Muscle layer of colon (tissue), 2 donors: ENCODE measurements around the gene MED8.

Source experiments
- H3K27ac ChIP-seq: one replicate; pipeline ENCODE4 v1.7.0; 2013; ENCODE audit warnings: low read depth, mild to moderate bottlenecking, low read length, moderate library complexity
- H3K27me3 ChIP-seq, 2 donors: one replicate each; pipeline ENCODE4 v1.7.0; 2013; ENCODE audit warnings: low read length in 2 of 2, mild to moderate bottlenecking in 2 of 2; ENCODE audit not compliant: insufficient read depth in 2 of 2, control insufficient read depth in 1 of 2
- H3K36me3 ChIP-seq: one replicate; pipeline ENCODE4 v1.7.0; 2013; ENCODE audit warnings: mild to moderate bottlenecking, low read length; ENCODE audit not compliant: insufficient read depth
- H3K4me1 ChIP-seq: one replicate; pipeline ENCODE4 v1.7.0; 2013; ENCODE audit warnings: mild to moderate bottlenecking, low read length; ENCODE audit not compliant: insufficient read depth
- H3K4me3 ChIP-seq, 2 donors: one replicate each; pipeline ENCODE4 v1.7.0; 2013; ENCODE audit warnings: low read length in 2 of 2, low read depth in 1 of 2, mild to moderate bottlenecking in 1 of 2, moderate library complexity in 1 of 2
- H3K9ac ChIP-seq: one replicate; pipeline ENCODE4 v1.7.0; 2013; ENCODE audit warnings: low read length
- H3K9me3 ChIP-seq: one replicate; pipeline ENCODE4 v1.7.0; 2013; ENCODE audit warnings: mild to moderate bottlenecking, low read length
- donor health status: abdominal sarcoma.
- donor health status: Adenocarcinoma of cecum.

MED8 gene

DNA sequence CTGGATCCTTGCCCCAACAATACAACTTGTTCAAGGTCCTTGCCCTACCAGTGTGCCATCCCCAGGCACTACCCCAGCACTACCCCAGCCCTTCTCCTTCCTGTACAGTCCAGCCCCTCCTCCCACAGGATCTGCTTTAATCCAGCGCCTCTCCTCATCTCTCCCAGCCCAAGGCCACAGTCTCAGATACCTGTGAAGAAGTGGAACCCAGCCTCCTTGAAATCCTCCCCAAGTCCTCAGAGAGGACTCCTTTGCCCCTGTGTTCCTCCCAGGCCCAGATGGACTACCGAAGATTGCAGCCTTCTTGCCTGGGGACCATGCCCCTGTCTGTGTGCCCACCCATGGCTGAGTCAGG is 37.3 kb downstream of the MED8 start:
- no peaks in the 10 kb centered on the region for H3K27me3 ChIP-seq
- no peak overlapping the region for H3K27ac ChIP-seq
- H3K9ac ChIP-seq, result no peak overlapping the region
- H3K36me3 ChIP-seq, result no peaks in the 10 kb centered on the region
- no peaks in the 10 kb centered on the region for H3K9me3 ChIP-seq
- H3K4me1 ChIP-seq, result peaks cover 12% of the 10 kb centered on the region
- H3K4me3 ChIP-seq, result no peak overlapping the region

GRCh38 chr1:43351421-43352350 is 37.9 kb downstream of the MED8 start:
- H3K9ac ChIP-seq, result no peak overlapping the region
- no peaks in the 10 kb centered on the region for H3K36me3 ChIP-seq
- H3K9me3 ChIP-seq, result no peaks in the 10 kb centered on the region
- H3K4me1 ChIP-seq, result peaks cover 12% of the 10 kb centered on the region
- H3K27ac ChIP-seq, result no peak overlapping the region
- no peaks in the 10 kb centered on the region for H3K27me3 ChIP-seq
- no peak overlapping the region for H3K4me3 ChIP-seq

- Histone ChIP-seq H3K4me1 (peaks cover 12% of the 10 kb centered on the region), H3K9me3 (no peaks in the 10 kb centered on the region), H3K27ac (no peak overlapping the region), H3K36me3 (no peaks in the 10 kb centered on the region), H3K4me3 (no peak overlapping the region), H3K9ac (no peak overlapping the region), H3K27me3 (no peaks in the 10 kb centered on the region)
These were observed 38.6 kb downstream of the MED8 start for GRCh38 chr1:43350976-43351375.

GRCh38 chr1:43349594-43350306 is 39.9 kb downstream of the MED8 start:
- no peaks in the 10 kb centered on the region for H3K9me3 ChIP-seq
- H3K27me3 ChIP-seq, result no peaks in the 10 kb centered on the region
- peaks cover 12% of the 10 kb centered on the region for H3K4me1 ChIP-seq
- H3K36me3 ChIP-seq, result no peaks in the 10 kb centered on the region
- H3K9ac ChIP-seq, result peak overlapping the region; percentile 45
- peak overlapping the region; percentile 6 to 60 for H3K4me3 ChIP-seq
- H3K27ac ChIP-seq, result peak overlapping the region; percentile 74

DNA sequence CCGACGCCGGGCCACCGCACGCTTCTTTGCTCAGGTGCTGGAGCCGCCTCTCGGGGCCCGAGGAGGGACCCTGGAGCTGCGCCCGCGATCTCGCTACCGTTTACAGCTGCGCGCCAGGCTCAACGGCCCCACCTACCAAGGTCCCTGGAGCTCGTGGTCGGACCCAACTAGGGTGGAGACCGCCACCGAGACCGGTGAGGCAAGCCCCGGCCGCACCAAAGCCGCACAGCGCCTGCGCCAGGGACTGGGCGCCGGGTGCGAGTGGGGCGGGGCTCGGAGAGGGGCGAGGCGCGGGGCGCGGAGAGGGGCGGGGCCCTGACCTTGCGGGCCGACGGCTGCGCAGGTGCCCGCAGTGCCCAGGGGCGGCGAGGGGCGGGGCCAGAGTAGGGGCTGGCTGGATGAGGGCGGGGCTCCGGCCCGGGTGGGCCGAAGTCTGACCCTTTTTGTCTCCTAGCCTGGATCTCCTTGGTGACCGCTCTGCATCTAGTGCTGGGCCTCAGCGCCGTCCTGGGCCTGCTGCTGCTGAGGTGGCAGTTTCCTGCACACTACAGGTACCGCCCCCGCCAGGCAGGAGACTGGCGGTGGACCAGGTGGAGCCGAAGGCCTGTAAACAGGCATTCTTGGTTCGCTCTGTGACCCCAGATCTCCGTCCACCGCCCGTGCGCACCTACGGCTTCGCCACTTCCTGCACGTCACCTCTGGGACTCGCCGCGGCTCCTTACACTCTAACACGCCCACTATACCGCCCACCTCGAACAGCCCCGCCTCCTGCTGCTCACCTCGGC is 40.6 kb downstream of the MED8 start:
- H3K36me3 ChIP-seq, result no peaks in the 10 kb centered on the region
- peak overlapping the region; percentile 74 for H3K27ac ChIP-seq
- H3K27me3 ChIP-seq, result no peaks in the 10 kb centered on the region
- H3K9me3 ChIP-seq, result no peaks in the 10 kb centered on the region
- H3K9ac ChIP-seq, result peak overlapping the region; percentile 45
- peak overlapping the region; percentile 60 for H3K4me3 ChIP-seq
- H3K4me1 ChIP-seq, result peaks cover 12% of the 10 kb centered on the region

- peaks cover 12% of the 10 kb centered on the region for H3K4me1 ChIP-seq
- no peak overlapping the region for H3K9ac ChIP-seq
- H3K4me3 ChIP-seq, result peak overlapping the region; percentile 60
- peak overlapping the region; percentile 74 for H3K27ac ChIP-seq
- H3K27me3 ChIP-seq, result no peaks in the 10 kb centered on the region
- H3K36me3 ChIP-seq, result no peaks in the 10 kb centered on the region
- H3K9me3 ChIP-seq, result no peaks in the 10 kb centered on the region
These were observed 41.2 kb downstream of the MED8 start for GRCh38 chr1:43348343-43348808.

- Histone ChIP-seq H3K9me3 (no peaks in the 10 kb centered on the region), H3K4me1 (peaks cover 12% of the 10 kb centered on the region), H3K36me3 (no peaks in the 10 kb centered on the region), H3K27ac (no peak overlapping the region), H3K9ac (no peak overlapping the region), H3K4me3 (no peak overlapping the region), H3K27me3 (no peaks in the 10 kb centered on the region)
These were observed 43.0 kb downstream of the MED8 start for GRCh38 chr1:43346636-43347035.

GRCh38 chr1:43345120-43345519 is 44.5 kb downstream of the MED8 start:
- Histone ChIP-seq H3K9me3 (no peaks in the 10 kb centered on the region), H3K36me3 (no peaks in the 10 kb centered on the region), H3K4me1 (peaks cover 8% of the 10 kb centered on the region), H3K27me3 (no peaks in the 10 kb centered on the region), H3K4me3 (no peak overlapping the region), H3K9ac (no peak overlapping the region), H3K27ac (no peak overlapping the region)

GRCh38 chr1:43344267-43344850 is 45.2 kb downstream of the MED8 start:
- Histone ChIP-seq H3K4me3 (no peak overlapping the region), H3K27ac (no peak overlapping the region), H3K9ac (no peak overlapping the region), H3K9me3 (no peaks in the 10 kb centered on the region), H3K4me1 (peaks cover under 1% of the 10 kb centered on the region), H3K36me3 (no peaks in the 10 kb centered on the region), H3K27me3 (no peaks in the 10 kb centered on the region)

DNA sequence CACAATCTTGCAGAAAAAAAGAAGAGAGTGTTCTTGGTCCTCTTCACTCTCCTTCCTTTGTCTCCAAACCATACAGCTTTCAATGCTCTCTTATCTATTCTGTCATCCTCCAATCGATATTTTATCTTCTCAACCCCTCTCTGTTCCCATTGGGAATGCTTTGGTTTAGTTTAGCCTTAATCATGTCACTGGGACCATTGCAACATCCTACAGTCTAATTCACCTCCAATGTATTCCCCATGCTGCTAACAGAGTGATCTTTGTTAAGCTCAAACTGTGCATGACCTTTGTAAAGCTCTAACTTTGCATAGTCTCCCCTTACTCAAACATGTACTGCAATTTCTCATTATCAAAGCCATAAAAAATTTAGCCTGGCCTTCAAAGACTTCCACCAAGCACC is 49.0 kb downstream of the MED8 start:
- H3K9me3 ChIP-seq, result no peaks in the 10 kb centered on the region
- H3K36me3 ChIP-seq, result no peaks in the 10 kb centered on the region
- no peaks in the 10 kb centered on the region for H3K27me3 ChIP-seq
- H3K4me1 ChIP-seq, result no peaks in the 10 kb centered on the region
- H3K4me3 ChIP-seq, result no peak overlapping the region
- no peak overlapping the region for H3K27ac ChIP-seq
- H3K9ac ChIP-seq, result no peak overlapping the region
